K562 (cell line): Measurements from ENCODE around the gene STK36. TPM values are rescaled to one million over a fixed set of nuclear protein-coding genes. Genes with fewer than 3 reads are reported as not detected.

Source experiments
- ATAC-seq: fragments of 200-7000 bp; cut with Tn5 transposase; 3 replicates; pipeline ENCODE4 v1.9.1; 2020; ENCODE audit warnings: moderate library complexity
- BruUV-seq: library from RNA; stranded (reverse); fragments of 400-500 nt; replicated peaks from 2 replicates; lab custom pipeline; 2021; lab: Mats Ljungman, UMichigan
- CTCF ChIA-PET: fragments of 300-600 bp; formaldehyde crosslinking; extraction: SDS; loops from one replicate; lab custom pipeline; 2021; ENCODE audit warnings: low intra/inter-chr PET ratio; lab: Yijun Ruan, JAX
- POLR2A ChIA-PET: fragments of 300-600, 350-650 bp; sonication (Branson Sonifier 250); formaldehyde crosslinking; extraction: SDS; loops from one replicate; lab custom pipeline; 2021; ENCODE audit warnings: antibody characterized with exemption, inconsistent platforms; lab: Yijun Ruan, JAX
- DNase-seq, 4 experiments: peaks; one replicate each; pipeline versions ENCODE4 v3.0.0 to v3.0.0-alpha.2; 2011 to 2018; ENCODE audit warnings: low spot score in 3 of 4, mixed read lengths in 3 of 4; ENCODE audit errors: extremely low read depth in 1 of 4
- FAIRE-seq: peaks from 2 replicates; lab custom pipeline; 2011; peaks lifted over from hg19 to GRCh38; lab: Jason Lieb, UNC
- H2AFZ ChIP-seq: 2 replicates; pipeline ENCODE4 v1.6.0; 2011; ENCODE audit warnings: low read depth, low read length, control low read depth, inconsistent platforms
- H3K27ac ChIP-seq: fragments of 200-600 bp; 3 replicates; pipeline ENCODE4 v1.8.0; 2011; ENCODE audit warnings: low read depth, mild to moderate bottlenecking, control low read depth, inconsistent platforms, low read length, moderate library complexity, mixed read lengths; ENCODE audit errors: extremely low read depth
- H3K27me3 ChIP-seq, 2 experiments: fragments of 300-600 bp in 1 of 2; 2 replicates in 1 of 2; 3 replicates in 1 of 2; pipeline versions ENCODE4 v1.6.0 to v1.8.0; 2011; ENCODE audit warnings: inconsistent platforms in 2 of 2, low read length in 2 of 2, mild to moderate bottlenecking in 1 of 2, mixed read lengths in 1 of 2, moderate library complexity in 1 of 2; ENCODE audit not compliant: control insufficient read depth in 2 of 2, insufficient read depth in 2 of 2
- H3K36me3 ChIP-seq: fragments of 300-600 bp; 3 replicates; pipeline ENCODE4 v1.8.0; 2011; ENCODE audit warnings: mild to moderate bottlenecking, low read length, inconsistent platforms; ENCODE audit not compliant: control insufficient read depth, insufficient read depth
- H3K4me1 ChIP-seq, 2 experiments: fragments of 200-600 bp in 1 of 2; replicated peaks in 1 of 2; 2 replicates in 1 of 2; 3 replicates in 1 of 2; pipeline versions ENCODE4 v1.5.1 to v1.8.0; 2011; ENCODE audit warnings: inconsistent platforms in 2 of 2, low read length in 2 of 2, mild to moderate bottlenecking in 1 of 2, mixed read lengths in 1 of 2, moderate library complexity in 1 of 2; ENCODE audit not compliant: control insufficient read depth in 2 of 2, insufficient read depth in 2 of 2
- H3K4me2 ChIP-seq: 2 replicates; pipeline ENCODE4 v1.6.1; 2011; ENCODE audit warnings: low read length, control low read depth, inconsistent platforms, mixed read lengths; ENCODE audit not compliant: insufficient read depth
- H3K4me3 ChIP-seq: fragments of 200-600 bp; sonication (generic), shearing (Covaris generic); 2 replicates; pipeline ENCODE4 v1.5.1; 2016; ENCODE audit warnings: control low read depth, inconsistent platforms
- H3K79me2 ChIP-seq: fragments of 200-600 bp; 3 replicates; pipeline ENCODE4 v1.8.0; 2011; ENCODE audit warnings: low read length, inconsistent platforms; ENCODE audit not compliant: control insufficient read depth, insufficient read depth
- H3K9ac ChIP-seq, 2 experiments: 2 replicates each; pipeline versions ENCODE4 v1.6.0 to v1.6.1; 2011; ENCODE audit warnings: low read depth in 2 of 2, low read length in 2 of 2, control low read depth in 1 of 2, inconsistent platforms in 1 of 2, mild to moderate bottlenecking in 1 of 2, mixed read lengths in 1 of 2; ENCODE audit not compliant: insufficient read depth in 1 of 2
- H3K9me1 ChIP-seq: one replicate; pipeline ENCODE4 v1.6.0; 2011; ENCODE audit warnings: inconsistent platforms, mild to moderate bottlenecking, low read length, moderate library complexity; ENCODE audit not compliant: control insufficient read depth, insufficient read depth
- H3K9me3 ChIP-seq: replicated peaks from 2 replicates; pipeline ENCODE4 v1.5.1; 2011; ENCODE audit warnings: low read depth, low read length, inconsistent platforms; ENCODE audit not compliant: control insufficient read depth, insufficient read depth
- H4K20me1 ChIP-seq: replicated peaks from 2 replicates; pipeline ENCODE4 v1.6.1; 2011; ENCODE audit warnings: low read length, inconsistent platforms, mixed read lengths; ENCODE audit not compliant: control insufficient read depth, insufficient read depth
- CEBPG ChIP-seq, 3 experiments: fragments of 200-800 bp in 1 of 3; sonication (Bioruptor generic) in 1 of 3; sonication (generic) in 1 of 3; formaldehyde crosslinking in 1 of 3; IDR thresholded peaks in 2 of 3; conservative IDR thresholded peaks in 1 of 3; 2 replicates each; pipeline versions ENCODE4 v1.6.1 to v1.8.0; 2016 to 2022; ENCODE audit warnings: missing compliant biosample characterization in 2 of 3, missing genetic modification characterization in 2 of 3, mild to moderate bottlenecking in 1 of 3, missing genetic modification reagents in 1 of 3
- CREM ChIP-seq: IDR thresholded peaks from 2 replicates; pipeline ENCODE4 v1.6.1; 2014; ENCODE audit warnings: antibody characterized with exemption, low read depth
- GTF2F1 ChIP-seq: IDR thresholded peaks from 2 replicates; pipeline ENCODE4 v1.6.1; 2011; ENCODE audit warnings: low read depth, low read length, improper control_type of control experiment
- HMG20A ChIP-seq: fragments of 450-650 bp; formaldehyde crosslinking; conservative IDR thresholded peaks from 2 replicates; pipeline ENCODE4 v1.4.0; 2020; ENCODE audit warnings: mild to moderate bottlenecking, mixed read lengths
- HNRNPL ChIP-seq: fragments of 200-400 bp; formaldehyde crosslinking; IDR thresholded peaks from 2 replicates; pipeline ENCODE4 v1.6.1; 2017; ENCODE audit warnings: low read depth, mild to moderate bottlenecking, low read length
- IRF2 ChIP-seq: sonication (generic); formaldehyde crosslinking; IDR thresholded peaks from 2 replicates; pipeline ENCODE4 v1.8.1; 2022; ENCODE audit warnings: mild to moderate bottlenecking, missing genetic modification reagents
- MEIS2 ChIP-seq: fragments of 450-650 bp; IDR thresholded peaks from 2 replicates; pipeline ENCODE4 v1.6.1; 2014; ENCODE audit warnings: mild to moderate bottlenecking; ENCODE audit not compliant: partially characterized antibody
- NFE2 ChIP-seq: IDR thresholded peaks from 2 replicates; pipeline ENCODE4 v1.6.1; 2014; ENCODE audit warnings: antibody characterized with exemption, low read depth
- RFX7 ChIP-seq: fragments of 250-450 bp; sonication (Bioruptor Pico); IDR thresholded peaks from 2 replicates; pipeline ENCODE4 v1.5.1; 2021; ENCODE audit warnings: mild to moderate bottlenecking
- RUNX1 ChIP-seq: sonication (generic); IDR thresholded peaks from 2 replicates; pipeline ENCODE4 v1.6.1; 2016; ENCODE audit warnings: antibody characterized with exemption, low read depth
- ZNF384 ChIP-seq: IDR thresholded peaks from 2 replicates; pipeline ENCODE4 v1.6.1; 2012; ENCODE audit warnings: low read depth, low read length, improper control_type of control experiment
- ZNF408 ChIP-seq: fragments of 250-450 bp; sonication (Bioruptor Pico); IDR thresholded peaks from 2 replicates; pipeline ENCODE4 v1.4.0; 2020; ENCODE audit warnings: low read depth, mild to moderate bottlenecking, moderate library complexity
- WGBS: fragments of 100-300 bp; shearing (Covaris generic); methylation state at CpG from one replicate; pipeline ENCODE4 v1.1.6; 2016; ENCODE audit warnings: low coverage, mixed read lengths; ENCODE audit not compliant: insufficient coverage; ENCODE audit errors: missing lambda C conversion rate; 5-methylcytosine and 5-hydroxymethylcytosine counted together
- in situ Hi-C: fragments of 300-500 bp; cut with MboI; formaldehyde crosslinking; loops from 4 replicates; pipeline ENCODE4 v1.15.0; 2018; ENCODE audit warnings: inconsistent platforms, mixed read lengths
- intact Hi-C: fragments of 100-400 bp; cut with micrococcal nuclease; formaldehyde crosslinking; loops from 2 replicates; pipeline ENCODE4 v1.14.2; 2022
- polyA plus RNA-seq, 8 experiments: library from polyadenylated mRNA; depleted of rRNA in 4 of 8; stranded (reverse) in 5 of 8; unstranded in 3 of 8; fragments of >200 nt; fragmentation: Nextera tagmentation in 2 of 8; fragmentation: Illumina TruSeq in 1 of 8; extraction: Ambion mirVana in 2 of 8; extraction: Trizol in 1 of 8; gene quantifications; 2 replicates each; pipeline versions ENCODE4 v1.2.1 to v1.2.3, GENCODE V29; 2011 to 2014; ENCODE audit warnings: inconsistent platforms in 1 of 8, missing spikeins in 1 of 8
- total RNA-seq, 7 experiments: library from RNA; depleted of rRNA in 6 of 7; stranded (reverse); fragments of >200 nt in 6 of 7; fragmentation: Illumina TruSeq in 2 of 7; extraction: Trizol in 2 of 7; gene quantifications; 2 replicates each; pipeline versions ENCODE4 v1.2.1 to v1.2.3, GENCODE V29; 2011 to 2021; ENCODE audit warnings: low replicate concordance in 1 of 7
- TF ChIP-seq, protein P1 (sequence below), 3 experiments: IDR thresholded peaks in 2 of 3; conservative IDR thresholded peaks in 1 of 3; 2 replicates each; pipeline ENCODE4 v1.5.1; 2011 to 2012; ENCODE audit warnings: low read length in 3 of 3, mild to moderate bottlenecking in 3 of 3, control low read depth in 2 of 3, improper control_type of control experiment in 1 of 3, inconsistent platforms in 1 of 3, low read depth in 1 of 3, mixed read lengths in 1 of 3, moderate library complexity in 1 of 3; ENCODE audit not compliant: insufficient read depth in 2 of 3
- TF ChIP-seq, protein P2 (sequence below): fragments of 450-650 bp; IDR thresholded peaks from 2 replicates; pipeline ENCODE4 v1.6.1; 2017; ENCODE audit warnings: mild to moderate bottlenecking, moderate library complexity
- TF ChIP-seq, protein P3 (sequence below): fragments of 450-650 bp; formaldehyde crosslinking; IDR thresholded peaks from 2 replicates; pipeline ENCODE4 v1.4.0; 2022; ENCODE audit warnings: missing genetic modification characterization

Gene STK36
- total and polyA plus RNA-seq, 9 of the 15 experiments (the other 6 are each of a cell fraction or from before 2014, with no cell fraction given), result 3.5 to 12.4 (median 6.7) TPM

DNA sequence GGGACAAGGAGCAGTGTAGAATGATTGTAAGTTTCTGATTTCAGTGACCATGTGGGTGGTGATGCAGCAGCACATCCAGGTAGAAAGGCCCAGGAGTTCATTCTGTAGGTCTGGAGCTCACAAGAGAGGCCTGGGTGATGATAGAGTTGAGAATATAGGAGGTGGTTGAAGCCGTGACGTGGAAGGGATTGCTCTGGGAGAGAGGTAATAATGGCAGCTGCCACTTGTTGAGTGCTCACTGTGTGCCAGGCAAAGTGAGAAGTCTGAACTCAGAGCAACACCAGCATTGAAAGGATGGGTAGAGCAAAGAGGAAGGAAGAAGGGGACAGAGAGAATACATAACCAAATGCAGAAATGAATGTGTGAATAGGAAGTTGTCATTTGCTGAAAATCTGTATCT is 42.0 kb downstream of the STK36 start:
- ATAC-seq, result no peak
- FAIRE-seq, result no peak
- WGBS, result 83% methylated on average over 2 of the region's 2 CpGs

DNA sequence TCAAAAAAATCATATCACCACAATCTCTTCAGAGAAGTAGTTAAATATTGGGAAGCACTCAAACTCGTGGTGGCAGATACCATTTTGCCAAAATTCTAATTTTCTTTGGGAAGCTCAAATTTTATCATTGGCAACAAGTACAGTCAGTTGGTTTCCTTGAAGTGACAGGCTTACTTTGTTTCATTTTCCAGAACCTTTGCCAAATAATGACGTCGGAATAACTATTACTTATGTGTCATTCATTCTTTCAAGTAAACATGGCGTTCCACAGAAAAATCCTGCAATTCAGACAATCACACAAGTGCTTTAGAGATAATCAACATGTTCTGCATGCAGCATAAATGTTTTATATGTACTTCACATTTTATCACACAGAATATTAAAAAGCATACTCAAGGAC is 44.2 kb downstream of the STK36 start:
- 79% methylated on average over 4 of the region's 4 CpGs for WGBS
- Histone ChIP-seq H3K27ac (no peak overlapping the region), H3K4me2 (no peak overlapping the region), H2AFZ (no peak overlapping the region), H3K27me3 (no peaks in the 10 kb centered on the region), H3K9ac (no peak overlapping the region), H3K9me1 (peaks cover 5% of the 10 kb centered on the region), H4K20me1 (peaks cover 4% of the 10 kb centered on the region; the same call in 1 of the 2 replicates), H3K4me1 (peaks cover 10 to 29% of the 10 kb centered on the region in 2 experiments), H3K36me3 (peaks cover 29% of the 10 kb centered on the region), H3K9me3 (no peaks in the 10 kb centered on the region), H3K4me3 (no peak overlapping the region), H3K79me2 (peaks cover 66% of the 10 kb centered on the region)
- ChIA-PET POLR2A (no interaction called here), CTCF (no interaction called here)
- no peak for DNase-seq
- BruUV-seq, result no TSS peak
- ATAC-seq, result no peak
- no peak for FAIRE-seq
- in situ Hi-C loops (no loop called here), intact Hi-C loops (no loop called here)
- TF ChIP-seq CREM, result no peak
- TF ChIP-seq HNRNPL, result no peak
- TF ChIP-seq ZNF384, result no peak
- TF ChIP-seq, protein P1, sequence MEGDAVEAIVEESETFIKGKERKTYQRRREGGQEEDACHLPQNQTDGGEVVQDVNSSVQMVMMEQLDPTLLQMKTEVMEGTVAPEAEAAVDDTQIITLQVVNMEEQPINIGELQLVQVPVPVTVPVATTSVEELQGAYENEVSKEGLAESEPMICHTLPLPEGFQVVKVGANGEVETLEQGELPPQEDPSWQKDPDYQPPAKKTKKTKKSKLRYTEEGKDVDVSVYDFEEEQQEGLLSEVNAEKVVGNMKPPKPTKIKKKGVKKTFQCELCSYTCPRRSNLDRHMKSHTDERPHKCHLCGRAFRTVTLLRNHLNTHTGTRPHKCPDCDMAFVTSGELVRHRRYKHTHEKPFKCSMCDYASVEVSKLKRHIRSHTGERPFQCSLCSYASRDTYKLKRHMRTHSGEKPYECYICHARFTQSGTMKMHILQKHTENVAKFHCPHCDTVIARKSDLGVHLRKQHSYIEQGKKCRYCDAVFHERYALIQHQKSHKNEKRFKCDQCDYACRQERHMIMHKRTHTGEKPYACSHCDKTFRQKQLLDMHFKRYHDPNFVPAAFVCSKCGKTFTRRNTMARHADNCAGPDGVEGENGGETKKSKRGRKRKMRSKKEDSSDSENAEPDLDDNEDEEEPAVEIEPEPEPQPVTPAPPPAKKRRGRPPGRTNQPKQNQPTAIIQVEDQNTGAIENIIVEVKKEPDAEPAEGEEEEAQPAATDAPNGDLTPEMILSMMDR (IDR thresholded peaks at IDR 0.05 in 2 of 3, conservative IDR thresholded peaks at IDR 0.05 in 1 of 3; ENCODE audit: insufficient read depth in 2 of 3, low read depth in 1 of 3, low read length in 3 of 3), result no peak
- no peak for TF ChIP-seq IRF2 (CRISPR knock-in tag)
- TF ChIP-seq MEIS2, result no peak
- TF ChIP-seq, protein P2, sequence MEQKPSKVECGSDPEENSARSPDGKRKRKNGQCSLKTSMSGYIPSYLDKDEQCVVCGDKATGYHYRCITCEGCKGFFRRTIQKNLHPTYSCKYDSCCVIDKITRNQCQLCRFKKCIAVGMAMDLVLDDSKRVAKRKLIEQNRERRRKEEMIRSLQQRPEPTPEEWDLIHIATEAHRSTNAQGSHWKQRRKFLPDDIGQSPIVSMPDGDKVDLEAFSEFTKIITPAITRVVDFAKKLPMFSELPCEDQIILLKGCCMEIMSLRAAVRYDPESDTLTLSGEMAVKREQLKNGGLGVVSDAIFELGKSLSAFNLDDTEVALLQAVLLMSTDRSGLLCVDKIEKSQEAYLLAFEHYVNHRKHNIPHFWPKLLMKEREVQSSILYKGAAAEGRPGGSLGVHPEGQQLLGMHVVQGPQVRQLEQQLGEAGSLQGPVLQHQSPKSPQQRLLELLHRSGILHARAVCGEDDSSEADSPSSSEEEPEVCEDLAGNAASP, result no peak
- TF ChIP-seq RFX7 (CRISPR knock-in tag), result no peak
- TF ChIP-seq ZNF408 (CRISPR knock-in tag), result no peak

More for the DNA sequence above, 42.0 kb downstream of the STK36 start:
- Histone ChIP-seq H3K4me1 (peaks cover 13 to 22% of the 10 kb centered on the region in 2 experiments), H3K9ac (no peak overlapping the region; a peak in 1 of 4 replicates), H3K4me2 (no peak overlapping the region), H3K9me1 (peaks cover 2% of the 10 kb centered on the region), H3K27me3 (no peaks in the 10 kb centered on the region), H3K4me3 (no peak overlapping the region), H2AFZ (no peak overlapping the region), H3K27ac (no peak overlapping the region), H3K79me2 (peaks cover 54% of the 10 kb centered on the region), H3K36me3 (peaks cover 29% of the 10 kb centered on the region), H4K20me1 (no peaks in the 10 kb centered on the region; the same call in 1 of the 2 replicates), H3K9me3 (no peaks in the 10 kb centered on the region)
- intact Hi-C loops (loop anchor here (5.0 kb wide), 1 partner anchor 133 kb away; no protein-coding TSS in a partner anchor), in situ Hi-C loops (no loop called here)
- CTCF ChIA-PET, result no interaction called here
- DNase-seq, result no peak
- POLR2A ChIA-PET, result interaction anchor here (1.0 to 1.3 kb wide), 2 partner anchors 9 to 17 kb away, joined by 4 to 5 read pairs; no protein-coding TSS in a partner anchor
- TF ChIP-seq, protein P3, sequence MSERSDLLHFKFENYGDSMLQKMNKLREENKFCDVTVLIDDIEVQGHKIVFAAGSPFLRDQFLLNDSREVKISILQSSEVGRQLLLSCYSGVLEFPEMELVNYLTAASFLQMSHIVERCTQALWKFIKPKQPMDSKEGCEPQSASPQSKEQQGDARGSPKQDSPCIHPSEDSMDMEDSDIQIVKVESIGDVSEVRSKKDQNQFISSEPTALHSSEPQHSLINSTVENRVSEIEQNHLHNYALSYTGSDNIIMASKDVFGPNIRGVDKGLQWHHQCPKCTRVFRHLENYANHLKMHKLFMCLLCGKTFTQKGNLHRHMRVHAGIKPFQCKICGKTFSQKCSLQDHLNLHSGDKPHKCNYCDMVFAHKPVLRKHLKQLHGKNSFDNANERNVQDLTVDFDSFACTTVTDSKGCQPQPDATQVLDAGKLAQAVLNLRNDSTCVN (CRISPR knock-in tag), result no peak
- TF ChIP-seq CEBPG (CRISPR knock-in tag; IDR thresholded peaks at IDR 0.05) (no peak), CEBPG (tag; conservative IDR thresholded peaks at IDR 0.05 in 1 of 2, IDR thresholded peaks at IDR 0.05 in 1 of 2) (no peak), HMG20A (CRISPR knock-in tag) (no peak), NFE2 (no peak), RUNX1 (no peak), GTF2F1 (no peak)
- no TSS peak for BruUV-seq
